Keratinocyte (primary cell): ENCODE measurements around the gene CERK.

Experiments
- EZH2 ChIP-seq: IDR thresholded peaks from one replicate; pipeline ENCODE4 v1.6.1; 2012; ENCODE audit warnings: inconsistent platforms, mild to moderate bottlenecking, low read length, moderate library complexity
- TF ChIP-seq, protein P1 (sequence below), 3 experiments: IDR thresholded peaks in 1 of 3; conservative IDR thresholded peaks in 1 of 3; optimal IDR thresholded peaks in 1 of 3; 2 replicates in 2 of 3; 3 replicates in 1 of 3; pipeline versions ENCODE3 to v1.5.1; 2011; ENCODE audit warnings: low read length in 3 of 3, mild to moderate bottlenecking in 3 of 3, moderate library complexity in 2 of 3, control low read depth in 1 of 3, inconsistent platforms in 1 of 3; ENCODE audit not compliant: insufficient read depth in 2 of 3; ENCODE audit errors: extremely low read depth in 1 of 3

DNA sequence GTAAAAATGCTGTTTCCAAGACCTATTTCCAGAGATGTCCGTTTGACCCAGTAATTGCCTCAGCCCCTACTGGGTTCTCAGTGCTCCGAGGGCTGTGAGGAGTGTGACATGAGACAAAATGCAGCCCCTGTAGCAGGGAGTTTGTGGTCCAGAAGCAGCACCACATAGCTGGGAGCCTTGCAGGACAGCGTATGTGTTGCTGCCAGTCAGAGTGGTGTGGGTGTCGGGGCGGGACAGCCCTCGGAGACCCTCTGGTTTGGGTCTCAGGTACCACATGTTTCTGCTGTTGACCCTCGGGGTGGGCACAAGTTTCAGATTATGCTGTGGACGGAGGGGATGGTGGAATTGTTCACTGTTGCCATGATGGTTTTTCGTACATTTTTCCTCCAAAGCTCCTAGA lies 41.6 kb upstream of the CERK start:
- TF ChIP-seq, protein P1, sequence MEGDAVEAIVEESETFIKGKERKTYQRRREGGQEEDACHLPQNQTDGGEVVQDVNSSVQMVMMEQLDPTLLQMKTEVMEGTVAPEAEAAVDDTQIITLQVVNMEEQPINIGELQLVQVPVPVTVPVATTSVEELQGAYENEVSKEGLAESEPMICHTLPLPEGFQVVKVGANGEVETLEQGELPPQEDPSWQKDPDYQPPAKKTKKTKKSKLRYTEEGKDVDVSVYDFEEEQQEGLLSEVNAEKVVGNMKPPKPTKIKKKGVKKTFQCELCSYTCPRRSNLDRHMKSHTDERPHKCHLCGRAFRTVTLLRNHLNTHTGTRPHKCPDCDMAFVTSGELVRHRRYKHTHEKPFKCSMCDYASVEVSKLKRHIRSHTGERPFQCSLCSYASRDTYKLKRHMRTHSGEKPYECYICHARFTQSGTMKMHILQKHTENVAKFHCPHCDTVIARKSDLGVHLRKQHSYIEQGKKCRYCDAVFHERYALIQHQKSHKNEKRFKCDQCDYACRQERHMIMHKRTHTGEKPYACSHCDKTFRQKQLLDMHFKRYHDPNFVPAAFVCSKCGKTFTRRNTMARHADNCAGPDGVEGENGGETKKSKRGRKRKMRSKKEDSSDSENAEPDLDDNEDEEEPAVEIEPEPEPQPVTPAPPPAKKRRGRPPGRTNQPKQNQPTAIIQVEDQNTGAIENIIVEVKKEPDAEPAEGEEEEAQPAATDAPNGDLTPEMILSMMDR (optimal IDR thresholded peaks at IDR 0.05 in 1 of 3, IDR thresholded peaks at IDR 0.05 in 1 of 3, conservative IDR thresholded peaks at IDR 0.05 in 1 of 3; ENCODE audit: extremely low read depth in 1 of 3, insufficient read depth in 2 of 3, low read length in 3 of 3), result no peak
- no peak for TF ChIP-seq EZH2
